ENCODE data around the gene LHX3.

DNA sequence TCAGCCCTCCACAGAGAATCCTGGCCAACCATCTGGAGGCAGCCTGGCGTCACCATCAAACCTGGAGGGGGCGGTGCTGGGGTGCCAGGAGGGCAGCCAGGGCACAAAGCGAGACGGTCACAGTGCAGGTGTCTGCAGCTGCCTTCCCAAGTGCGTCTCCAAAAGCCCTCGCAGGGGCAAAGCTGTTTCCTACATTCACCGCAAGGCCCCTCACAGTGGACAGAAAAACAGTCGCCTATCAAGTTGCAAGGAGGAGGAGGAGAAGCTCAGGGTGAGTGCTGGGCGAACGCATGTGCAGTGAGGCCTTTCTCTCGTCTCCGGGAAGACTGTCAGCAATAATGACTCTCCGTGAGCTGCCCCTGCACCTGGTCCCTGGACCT lies 18.0 kb upstream of the LHX3 start:
- TF ChIP-seq, protein P1, sequence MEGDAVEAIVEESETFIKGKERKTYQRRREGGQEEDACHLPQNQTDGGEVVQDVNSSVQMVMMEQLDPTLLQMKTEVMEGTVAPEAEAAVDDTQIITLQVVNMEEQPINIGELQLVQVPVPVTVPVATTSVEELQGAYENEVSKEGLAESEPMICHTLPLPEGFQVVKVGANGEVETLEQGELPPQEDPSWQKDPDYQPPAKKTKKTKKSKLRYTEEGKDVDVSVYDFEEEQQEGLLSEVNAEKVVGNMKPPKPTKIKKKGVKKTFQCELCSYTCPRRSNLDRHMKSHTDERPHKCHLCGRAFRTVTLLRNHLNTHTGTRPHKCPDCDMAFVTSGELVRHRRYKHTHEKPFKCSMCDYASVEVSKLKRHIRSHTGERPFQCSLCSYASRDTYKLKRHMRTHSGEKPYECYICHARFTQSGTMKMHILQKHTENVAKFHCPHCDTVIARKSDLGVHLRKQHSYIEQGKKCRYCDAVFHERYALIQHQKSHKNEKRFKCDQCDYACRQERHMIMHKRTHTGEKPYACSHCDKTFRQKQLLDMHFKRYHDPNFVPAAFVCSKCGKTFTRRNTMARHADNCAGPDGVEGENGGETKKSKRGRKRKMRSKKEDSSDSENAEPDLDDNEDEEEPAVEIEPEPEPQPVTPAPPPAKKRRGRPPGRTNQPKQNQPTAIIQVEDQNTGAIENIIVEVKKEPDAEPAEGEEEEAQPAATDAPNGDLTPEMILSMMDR (IDR thresholded peaks at IDR 0.05), result no peak
- no peak for TF ChIP-seq POLR2A (IDR thresholded peaks at IDR 0.05)
- TF ChIP-seq POLR2AphosphoS5 (IDR thresholded peaks at IDR 0.05; ENCODE audit: insufficient read depth in 1 of 2, low read depth in 1 of 2), result no peak
